ENCODE data around the gene TMEM30B.
"Not testable (repeated sequence)": the region's sequence is repeated elsewhere in the genome, so short reads cannot be mapped to it uniquely, and the experiment has no call there.

Gene TMEM30B

DNA sequence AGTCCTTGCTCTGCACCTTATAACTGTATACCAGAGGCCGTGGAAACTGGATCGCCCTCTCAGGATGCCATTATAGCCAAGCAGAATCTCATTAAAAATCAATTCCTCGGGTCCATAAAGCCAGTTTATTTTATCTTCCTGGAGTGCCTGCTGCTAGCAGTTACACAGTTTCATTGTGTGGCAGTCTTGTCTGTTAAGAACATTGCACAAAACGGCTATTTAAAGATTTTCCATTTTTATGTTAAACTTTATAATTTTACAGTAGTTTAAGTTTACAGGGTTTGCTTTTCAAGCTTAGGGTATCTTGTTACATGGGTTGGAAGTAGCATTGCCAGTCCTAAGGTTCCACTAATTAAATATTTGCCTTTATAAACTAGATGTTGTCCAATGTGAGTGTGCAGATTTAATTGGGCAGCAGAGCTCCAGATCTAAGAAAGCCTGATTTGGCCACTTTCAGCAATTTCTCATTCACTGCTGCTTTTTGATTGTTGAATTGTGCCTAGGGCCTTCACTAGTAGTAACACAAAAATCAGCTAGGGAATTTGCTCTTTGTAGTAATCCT lies 17.0 kb downstream of the TMEM30B start:
- no peak for DNase-seq

DNA sequence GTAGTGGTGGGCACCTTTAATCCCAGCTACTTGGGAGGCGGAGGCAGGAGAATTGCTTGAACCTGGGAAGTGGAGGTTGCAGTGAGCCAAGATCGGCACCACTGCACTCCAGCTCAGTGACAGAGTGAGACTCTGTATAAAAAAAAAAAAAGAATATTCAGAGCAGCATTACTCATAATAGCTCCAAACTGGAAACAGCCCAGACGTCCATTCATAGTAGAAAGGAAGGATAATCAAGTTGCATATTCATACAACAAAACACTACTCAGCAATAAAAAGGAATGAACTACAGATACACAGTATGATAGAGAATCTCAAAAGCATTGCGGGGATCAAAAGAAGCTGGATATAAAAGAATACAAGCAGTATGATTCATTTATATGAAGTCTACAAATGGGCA lies 19.1 kb downstream of the TMEM30B start:
- DNase-seq = no peak

DNA sequence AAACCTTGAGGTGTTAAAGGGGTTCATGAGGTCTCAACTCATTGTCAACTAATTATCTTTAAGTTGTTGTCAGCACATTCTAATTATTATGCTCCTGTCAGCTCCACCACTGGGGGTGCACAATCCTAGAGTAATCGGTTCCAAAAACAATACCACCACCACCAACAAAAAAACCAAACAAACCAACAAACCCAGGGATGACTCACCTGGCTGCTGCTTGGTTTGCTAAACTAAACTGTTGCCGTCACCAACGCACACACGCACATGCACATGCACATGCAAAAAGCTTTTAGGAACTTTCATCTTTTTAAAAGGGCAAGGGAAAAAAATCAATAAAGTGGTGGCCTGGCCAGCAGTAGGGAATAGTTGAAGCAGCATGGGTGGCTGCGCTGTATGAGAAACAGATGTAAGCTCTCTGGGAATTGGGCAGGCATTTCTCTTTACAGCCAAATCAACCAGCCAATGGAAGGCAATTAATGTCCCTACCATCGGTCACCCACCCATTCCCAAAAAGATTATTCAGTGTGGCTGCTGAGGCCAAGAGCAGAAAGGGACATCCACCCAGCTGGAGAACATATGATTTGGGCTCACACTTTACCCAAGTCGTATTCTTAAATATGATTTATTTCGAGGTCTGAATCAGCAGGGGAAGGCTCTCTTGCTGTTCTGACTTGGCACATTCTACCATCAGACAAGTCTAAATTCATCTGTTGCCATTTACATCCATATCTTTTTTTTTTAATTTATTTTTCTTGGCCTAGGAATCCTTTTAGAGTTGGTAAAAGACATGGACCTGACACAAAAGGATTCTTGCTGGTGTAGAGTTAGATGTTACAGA lies 20.0 kb downstream of the TMEM30B start:
- no peak for DNase-seq

DNA sequence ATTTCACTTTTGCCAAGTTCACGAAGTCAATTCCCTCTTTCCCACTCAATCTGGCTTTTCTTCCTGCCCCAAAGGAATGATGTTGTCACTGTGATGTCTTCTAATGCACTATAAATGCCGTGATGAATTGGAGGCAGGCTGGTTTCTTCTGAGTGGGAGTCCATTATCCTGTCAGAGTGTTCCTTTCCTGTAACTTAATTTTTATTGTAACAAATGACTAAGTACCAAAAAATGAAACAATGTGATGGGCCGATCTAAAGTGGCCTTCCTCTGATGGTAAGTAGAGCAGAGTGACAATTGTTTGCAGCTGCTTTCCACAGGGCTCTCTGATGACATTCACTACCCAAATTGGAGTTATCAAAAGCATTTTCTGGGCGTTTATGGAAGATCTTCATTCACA lies 22.2 kb downstream of the TMEM30B start:
- no peak for DNase-seq

DNA sequence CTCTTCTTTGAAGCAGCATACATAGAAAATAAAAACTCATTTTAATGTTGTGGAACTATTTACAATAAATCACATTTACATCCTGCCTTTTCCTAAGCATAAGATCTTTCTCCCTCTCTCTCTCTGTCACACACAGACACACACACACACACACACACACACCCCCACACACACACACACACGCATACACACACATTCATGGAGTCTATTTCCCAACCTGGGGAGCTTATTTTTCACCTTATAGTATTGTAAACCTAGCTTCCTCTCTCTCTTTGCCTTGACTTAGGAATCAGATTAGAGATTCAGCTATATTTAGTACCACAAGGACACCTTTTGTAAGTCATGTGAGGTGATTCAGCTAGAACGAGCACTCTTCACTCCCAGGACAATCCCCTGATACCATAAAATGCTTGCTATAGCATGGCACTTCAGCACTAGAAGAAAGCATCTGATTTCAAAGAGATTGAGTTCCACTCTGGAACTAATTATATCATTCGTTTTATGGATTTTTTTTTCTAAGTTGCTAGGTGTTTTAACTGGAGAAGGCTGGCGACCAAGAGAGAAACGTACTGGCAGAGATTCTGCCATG lies 23.6 kb downstream of the TMEM30B start:
- no peak for DNase-seq

DNA sequence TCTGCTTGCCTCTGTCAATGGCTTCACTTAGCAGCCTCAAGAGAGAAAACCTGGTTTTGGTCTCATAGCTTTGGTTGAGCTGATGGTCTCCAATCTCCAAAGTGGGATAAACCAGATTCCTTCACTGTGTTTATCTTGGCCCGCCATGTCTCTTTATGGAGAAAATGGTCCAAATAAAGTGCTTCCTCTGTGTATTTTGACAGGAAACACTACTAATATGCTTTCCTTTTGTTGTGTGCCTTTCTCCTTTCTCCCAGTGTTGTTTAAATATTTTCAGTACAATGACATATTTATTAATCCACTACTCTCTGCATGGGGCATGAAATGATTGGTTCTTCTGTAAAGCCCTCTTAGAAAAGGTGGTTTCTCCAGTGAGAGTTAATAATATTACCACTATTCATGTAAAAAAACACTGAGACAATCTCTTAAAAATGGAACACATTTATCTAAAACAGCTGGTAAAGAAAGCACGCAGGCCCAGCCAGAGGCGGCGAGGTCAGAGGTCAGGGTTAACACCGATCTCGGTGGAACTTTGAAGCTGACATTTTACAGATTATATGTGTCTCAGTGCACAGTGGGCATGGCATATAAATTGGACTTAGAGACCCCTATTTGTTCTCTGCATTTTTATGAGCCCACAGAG lies 24.2 kb downstream of the TMEM30B start:
- no peak for DNase-seq

DNA sequence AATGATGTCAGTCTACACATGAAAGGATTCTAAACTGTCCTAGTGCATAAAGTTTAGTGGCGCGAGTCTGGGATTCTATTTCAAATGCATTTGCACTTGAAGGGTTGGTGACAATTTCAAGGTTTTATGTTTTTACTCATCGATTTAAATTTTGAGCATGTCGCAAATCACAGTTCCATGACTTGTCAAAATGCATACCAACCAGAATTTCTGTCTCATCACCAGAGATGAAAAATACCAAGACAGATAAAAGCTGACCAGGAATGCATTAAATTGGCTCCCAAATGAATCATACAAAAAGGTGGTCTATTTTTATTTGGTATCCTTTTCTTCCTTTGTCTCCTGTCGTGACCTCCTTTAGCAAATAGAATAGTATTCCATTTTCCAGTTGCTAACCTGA lies 25.2 kb downstream of the TMEM30B start:
- no peak for DNase-seq

DNA sequence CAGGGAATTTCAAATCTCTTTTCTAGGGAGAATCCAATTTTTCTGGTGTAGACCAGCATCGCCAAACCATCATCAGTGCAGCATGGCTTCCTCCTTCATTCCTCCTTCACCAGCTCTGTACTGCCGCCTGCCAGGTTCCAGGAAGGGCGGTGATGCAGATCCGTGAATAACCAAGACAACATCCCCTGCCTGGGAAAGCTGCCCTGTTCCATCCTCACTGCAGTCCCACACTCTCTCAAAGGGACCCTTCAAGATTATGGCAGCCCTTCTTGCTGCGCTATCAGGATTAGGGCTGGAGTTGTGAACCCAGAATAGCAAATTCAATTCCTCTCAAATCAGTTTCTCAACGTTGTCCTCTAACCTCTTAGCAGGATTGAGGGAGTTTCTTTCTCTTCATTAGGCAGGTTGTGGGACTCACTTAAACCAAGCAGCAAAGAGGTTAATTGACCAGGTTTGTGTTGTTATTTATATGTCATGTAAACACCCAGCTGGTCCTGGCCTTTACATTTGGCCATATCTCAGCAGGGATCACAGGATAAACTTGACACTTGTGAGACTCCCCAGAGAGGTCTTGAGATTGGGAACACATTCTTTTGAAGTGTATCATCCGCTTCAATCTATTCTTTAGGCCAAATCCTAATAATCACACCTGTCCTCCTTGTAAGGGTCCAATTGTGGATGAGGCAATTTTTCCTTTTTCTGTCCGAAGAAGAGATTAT lies 26.2 kb downstream of the TMEM30B start:
- DNase-seq = no peak

DNA sequence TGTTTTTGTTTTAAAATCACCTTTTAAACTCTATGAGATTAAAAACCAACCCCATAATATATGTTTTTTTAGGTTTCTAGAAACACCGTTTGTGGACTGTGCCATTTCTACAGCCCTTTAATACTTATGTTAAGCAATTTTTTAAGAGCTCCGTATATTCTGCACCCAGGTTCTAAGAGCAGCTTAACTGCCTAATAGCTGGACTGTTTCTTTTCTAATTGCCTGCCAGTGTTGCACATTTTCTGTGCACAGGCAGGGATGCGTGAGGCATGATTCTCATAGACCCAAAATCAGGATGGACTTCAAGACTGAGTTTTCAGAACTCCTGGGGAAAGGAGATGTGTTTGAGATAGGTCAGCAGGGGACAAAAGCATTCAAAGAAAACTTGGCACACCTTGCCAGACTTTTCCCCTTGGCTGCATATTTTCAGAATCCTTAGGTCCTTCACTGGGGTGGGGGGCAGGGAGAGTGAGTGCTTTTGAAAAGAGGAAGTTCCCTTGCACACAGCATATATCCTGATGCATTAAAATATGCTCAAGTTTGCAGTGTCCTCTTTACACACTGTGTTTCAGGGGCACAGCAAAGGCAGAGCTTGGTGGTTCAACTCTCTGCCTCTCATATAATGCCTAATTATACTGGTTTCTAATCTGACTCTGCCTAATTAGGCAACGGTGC lies 27.9 kb downstream of the TMEM30B start:
- DNase-seq = no peak

DNA sequence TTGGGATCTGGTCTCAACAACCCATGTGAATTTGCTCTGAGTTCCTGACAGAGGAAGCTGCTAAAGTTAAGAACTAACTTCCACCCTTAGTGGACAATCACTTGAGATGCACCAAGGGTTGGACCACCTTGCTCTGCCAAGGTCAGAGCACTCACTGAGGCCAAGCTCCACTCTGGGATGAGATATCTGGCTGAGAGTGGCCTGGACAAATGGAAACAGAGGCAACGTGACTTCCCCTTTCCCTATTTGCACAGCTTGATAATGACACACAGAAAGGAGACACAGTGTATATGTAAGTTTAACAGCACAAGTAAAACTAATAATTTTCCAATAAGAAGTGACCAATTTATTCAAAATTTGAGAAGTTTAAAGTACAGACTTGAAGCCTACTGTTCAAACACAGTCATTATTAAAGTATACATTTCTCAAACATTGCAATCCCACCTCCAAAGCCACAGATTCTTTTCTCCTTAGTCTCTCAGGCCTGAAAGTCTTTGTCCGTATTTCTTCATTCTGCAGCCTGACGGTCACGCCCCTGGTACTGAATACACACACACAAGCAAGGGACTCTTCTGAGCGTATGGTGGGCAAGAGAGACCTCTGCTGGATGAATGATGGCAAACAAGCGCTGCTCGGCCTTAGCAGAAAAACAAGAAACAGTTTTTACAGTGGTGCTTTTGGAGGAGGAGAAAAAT lies 28.6 kb downstream of the TMEM30B start:
- peak; percentile 81 for DNase-seq

DNA sequence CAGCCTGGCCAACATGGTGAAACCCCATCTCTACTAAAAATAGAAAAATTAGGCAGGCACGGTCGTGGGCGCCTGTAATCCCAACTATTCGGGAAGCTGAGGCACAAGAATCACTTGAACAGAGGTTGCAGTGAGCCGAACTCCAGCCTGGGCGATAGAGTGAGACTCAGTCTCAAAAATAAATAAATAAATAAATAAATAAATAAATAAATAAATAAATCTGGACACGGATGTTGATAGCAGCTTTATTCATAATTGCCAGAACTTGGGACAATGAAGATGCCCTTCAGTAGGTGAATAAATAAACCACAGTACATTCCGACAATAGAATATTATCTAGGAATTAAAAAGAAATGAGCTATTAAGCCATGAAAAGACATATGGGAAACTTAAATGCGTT lies 31.1 kb downstream of the TMEM30B start:
- no peak for DNase-seq

DNA sequence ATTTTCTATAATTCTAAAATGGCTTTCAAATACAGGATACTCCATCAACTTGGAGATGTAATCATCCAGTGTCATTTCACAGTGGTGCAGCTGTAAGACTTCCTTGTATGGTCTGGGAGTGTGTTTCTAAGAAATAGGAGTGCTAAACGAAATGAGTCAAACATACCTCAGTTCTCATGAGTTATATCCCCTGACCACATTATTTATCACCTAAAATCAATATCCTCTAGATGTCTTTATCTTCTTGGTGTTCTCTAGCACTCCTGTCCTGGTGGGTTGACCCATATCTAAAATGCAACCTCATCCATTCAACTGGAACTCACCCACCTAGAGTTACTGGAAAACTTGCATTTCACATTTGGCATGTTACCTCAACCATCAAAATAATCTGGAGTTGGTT lies 33.2 kb downstream of the TMEM30B start:
- no peak for DNase-seq

DNA sequence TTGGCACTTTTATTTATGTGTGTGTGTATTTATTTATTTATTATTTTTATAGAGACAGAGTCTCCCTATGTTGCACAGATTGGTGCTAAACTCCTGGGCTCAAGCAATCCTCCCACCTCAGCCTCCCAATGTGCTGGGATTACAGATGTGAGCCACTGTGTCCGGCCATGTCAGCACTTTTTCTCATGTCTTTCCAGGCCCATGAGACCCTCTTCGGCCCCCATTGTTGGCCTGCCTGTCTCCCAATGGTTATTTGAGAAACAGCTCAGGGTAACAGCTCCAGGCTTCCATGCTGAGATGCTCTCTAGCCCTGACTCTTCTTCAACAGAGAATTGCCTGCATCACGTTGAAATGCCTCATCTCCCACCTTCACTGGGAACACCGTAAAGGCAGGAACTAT lies 34.4 kb downstream of the TMEM30B start:
- DNase-seq = no peak

DNA sequence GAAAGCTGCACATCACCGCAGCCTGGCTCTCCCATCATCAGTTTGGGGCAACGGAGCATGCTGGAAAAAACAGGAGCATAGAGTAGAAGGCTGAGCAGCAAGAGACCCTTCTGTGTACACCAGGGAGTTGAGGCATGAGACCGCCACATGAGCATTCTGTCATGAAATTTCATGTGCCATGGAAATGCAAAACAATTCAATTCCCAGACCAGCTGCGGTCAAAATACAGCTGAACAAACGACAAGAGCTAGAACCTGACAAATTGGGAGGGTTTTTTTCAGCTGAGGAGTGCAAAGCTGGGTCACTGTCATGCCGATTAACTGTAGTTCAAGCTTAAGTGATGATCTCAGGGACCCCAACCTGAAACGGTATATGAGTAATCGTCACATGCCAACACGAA lies 37.1 kb downstream of the TMEM30B start:
- DNase-seq = no peak

DNA sequence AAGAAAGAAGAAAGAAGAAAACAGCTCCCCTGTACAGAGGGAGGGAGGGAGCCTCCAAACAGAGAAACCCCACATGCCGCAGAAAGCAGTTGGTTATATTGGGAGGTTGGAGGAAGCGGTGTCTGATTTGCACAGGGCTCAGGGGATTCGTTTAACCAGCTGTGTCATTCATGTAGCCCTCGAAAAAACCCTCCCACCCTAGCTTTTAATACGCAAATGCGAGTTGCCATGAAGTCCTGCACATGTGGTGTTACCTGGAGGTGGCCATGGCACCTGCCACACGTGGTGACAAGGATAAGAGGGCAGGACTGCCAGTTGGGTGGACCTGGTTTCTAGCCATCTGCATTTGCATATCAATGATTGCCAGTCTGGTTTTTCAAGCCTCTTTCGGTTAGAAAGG lies 40.9 kb downstream of the TMEM30B start:
- no peak for DNase-seq

DNA sequence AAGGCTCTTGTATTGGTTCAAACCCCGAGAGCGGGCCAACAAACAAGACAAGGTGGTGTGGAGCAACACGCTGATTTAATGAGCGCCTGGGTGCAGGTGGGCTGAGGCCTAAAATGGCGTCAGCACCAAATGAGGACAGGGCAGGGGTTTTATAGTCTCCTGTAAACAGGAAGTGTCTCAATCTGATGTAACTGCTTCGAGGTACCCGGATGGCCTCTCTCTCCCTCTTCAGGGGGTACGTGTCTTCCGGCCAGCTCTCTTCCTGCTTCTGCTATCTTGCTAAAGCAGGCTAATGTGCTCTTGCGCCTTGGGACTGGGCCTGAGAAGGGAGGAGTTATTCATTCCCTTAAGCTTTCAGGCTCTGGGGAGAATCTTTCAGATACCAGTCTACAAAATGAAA lies 41.9 kb downstream of the TMEM30B start:
- DNase-seq = not testable (repeated sequence)

DNA sequence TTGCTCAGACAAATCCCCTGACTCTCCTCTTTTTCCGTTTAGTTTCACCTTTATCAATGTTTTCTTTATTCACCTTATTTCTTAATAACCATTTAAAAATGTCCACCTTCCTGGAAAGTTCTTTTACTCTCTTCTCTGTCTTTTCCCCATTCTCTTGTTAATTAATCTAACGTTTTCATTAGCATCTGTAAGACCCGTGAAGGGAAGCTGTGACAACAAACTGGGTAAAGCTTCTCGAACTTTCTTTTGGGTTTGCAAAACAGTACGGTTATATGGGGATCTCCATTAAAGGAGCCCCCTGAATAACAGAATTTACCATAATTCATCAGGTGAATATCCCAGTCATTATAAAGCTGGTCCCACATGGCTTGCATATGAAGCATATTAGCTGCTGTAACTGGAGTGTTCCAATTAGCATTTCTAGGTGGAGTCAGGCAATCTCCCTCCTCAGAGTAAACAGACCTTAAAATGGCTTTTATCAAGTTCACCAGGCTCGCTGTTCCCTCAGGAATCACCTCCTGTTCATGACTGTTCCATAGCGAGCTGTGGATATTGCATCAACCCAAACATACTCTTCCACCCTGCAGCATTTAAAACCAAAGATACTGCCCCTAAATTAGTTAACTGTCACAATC lies 42.4 kb downstream of the TMEM30B start:
- no peak for DNase-seq

DNA sequence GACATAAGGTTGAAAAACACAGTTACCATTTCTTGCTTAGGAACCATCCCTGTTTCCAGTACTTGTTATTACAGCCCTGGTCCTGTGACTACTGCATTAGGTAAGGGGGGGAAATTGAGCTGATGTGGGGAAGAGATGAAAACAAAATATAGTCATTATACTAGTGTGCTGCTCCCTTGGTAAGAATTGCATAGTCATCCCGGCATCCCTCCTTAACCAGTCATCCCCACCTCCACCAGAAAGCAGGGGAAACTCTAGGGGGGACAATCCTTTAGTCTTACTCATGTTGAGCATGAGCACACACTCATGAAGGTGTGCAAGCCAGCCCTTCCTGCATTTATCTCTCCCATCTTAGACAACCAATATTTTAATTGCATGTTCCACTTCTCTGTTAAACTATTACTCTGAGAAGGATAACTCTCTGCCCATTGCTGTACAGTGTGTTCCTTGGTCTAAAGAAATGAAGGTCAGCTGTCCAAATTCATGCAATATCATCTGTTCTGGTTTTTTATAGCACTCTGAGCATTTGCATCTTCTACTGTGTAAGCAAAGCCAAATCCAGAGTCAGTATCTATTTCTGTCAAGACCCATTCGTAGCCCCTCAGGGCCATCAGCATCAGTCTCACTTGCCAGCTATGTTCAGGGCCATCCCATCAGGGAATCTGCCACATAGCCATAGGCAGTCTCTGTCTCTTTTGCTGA lies 46.8 kb downstream of the TMEM30B start:
- no peak for DNase-seq

DNA sequence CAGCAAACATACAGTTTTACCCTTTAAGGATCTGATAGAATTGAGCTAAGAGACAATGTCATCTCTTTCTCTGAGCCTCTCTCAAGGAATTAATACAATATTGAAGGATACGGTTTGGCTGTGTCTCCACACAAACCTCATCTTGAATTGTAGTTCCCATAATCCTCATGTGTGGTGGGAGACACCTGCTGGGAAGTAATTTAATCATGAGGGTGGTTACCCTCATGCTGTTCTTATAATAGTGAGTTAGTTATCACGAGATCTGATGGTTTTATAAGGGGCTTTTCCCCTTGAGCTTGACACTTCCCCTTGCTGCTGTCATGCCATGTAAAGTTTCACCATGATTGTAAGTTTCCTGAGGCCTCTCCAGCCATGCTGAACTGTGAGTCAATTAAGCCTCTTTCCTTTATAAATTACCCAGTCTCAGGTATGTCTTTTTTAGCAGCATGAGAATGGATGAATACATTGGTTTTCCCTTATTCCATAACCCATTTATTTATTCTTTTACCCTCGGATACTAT lies 47.6 kb downstream of the TMEM30B start:
- no peak for DNase-seq

DNA sequence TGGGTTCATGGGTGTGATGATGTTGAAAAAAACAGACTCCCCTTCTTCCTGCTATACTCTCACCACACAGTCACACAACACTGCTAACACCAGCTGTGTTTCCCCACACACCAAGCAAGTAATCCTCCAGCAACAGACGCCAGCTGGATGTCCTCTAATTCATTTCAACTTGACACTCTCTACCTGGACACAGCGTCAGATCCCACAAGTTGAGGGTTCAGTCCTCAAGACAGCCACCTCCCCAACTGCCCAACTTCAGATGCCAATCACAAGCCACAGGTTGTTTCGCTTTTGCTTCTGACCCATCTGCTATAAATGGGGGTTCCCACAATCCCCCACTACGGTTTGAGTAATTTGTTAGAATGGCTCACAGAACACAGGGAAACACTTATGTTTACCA lies 49.3 kb downstream of the TMEM30B start:
- no peak for DNase-seq

DNA sequence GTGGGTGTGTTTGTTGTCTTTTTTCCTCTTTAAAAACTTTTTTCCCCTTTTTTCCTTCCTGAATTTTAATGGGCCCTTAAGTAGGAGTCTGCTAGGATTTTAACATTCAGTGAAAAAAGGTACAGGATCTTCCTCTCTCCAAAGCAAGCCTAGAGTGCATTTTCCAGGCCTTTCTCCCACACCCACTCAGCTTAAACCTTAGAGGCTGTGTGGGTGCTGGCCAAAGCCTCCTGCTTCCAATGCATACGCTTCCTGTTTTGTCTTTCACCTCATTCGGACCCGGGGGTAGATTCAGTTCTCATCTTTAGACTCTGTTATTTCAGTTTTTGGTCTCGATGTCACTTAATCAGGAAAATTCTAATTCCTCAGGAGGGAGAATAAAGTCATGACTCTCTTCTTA lies 51.2 kb downstream of the TMEM30B start:
- DNase-seq = no peak
